Occipital lobe (tissue), 2 donors: Measurements from ENCODE around the gene CD82. TPM values are rescaled to one million over a fixed set of nuclear protein-coding genes. Genes with fewer than 3 reads are reported as not detected.

Experiments used
- DNase-seq: peaks from one replicate; lab custom pipeline; 2025; lab: John Stamatoyannopoulos, UW
- total RNA-seq: library from RNA; depleted of rRNA; stranded (reverse); fragments of >200 nt; gene quantifications from one replicate; pipeline ENCODE4 v1.2.3, GENCODE V29; 2014

Gene CD82
- total RNA-seq, 1 donor from 2014 or later = 8.3 TPM

DNA sequence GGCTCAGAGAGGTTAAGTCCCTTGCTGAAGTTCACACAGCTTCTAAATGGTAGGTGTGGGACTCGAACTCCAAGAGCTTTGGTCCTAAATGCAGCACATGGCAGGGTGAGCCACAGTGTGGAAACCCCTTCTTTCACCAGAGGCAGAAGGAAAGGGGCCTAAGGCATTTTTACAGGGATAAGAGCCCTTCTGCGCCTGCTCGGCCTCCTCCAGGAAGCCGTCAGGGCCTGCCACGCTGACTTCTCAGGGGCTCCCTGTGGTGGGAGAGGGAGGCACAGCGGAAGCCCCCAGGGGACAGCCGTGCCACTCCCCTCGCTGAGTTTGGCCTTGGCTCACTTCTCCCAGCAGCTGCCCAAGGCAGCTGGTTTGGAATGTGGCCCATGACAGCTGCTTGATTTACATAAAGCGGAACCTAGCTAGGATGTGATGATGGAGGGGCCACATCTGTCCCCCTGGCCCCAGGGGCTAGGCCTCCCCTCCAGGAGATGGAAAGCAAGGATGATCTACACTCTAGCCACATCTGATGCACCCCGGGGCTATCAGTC, 35.4 kb downstream of the CD82 start:
- no peak for DNase-seq

GRCh38 chr11:44601471-44602370, 36.3 kb downstream of the CD82 start:
- DNase-seq = no peak

DNA sequence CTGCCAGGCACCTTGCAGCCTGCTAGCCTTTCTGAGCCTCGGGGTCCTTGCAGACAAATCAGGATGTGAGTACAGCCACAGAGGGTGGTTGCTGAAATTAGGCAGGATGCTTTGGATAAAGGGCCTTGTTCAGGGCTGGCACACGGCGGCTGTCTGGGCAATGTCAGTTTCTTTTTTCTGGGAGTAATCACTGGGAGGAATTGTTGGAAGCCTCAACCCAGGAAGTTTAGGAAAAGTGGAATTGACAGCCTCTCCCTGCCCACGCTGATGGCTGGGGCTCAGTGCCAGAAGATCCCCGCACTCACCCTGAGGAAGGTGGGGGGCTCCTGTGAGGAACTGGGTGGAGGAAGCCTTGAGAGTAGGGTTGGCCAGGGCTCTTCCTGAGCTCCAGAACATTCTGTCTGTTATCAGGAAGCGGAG, 37.4 kb downstream of the CD82 start:
- DNase-seq = no peak

DNA sequence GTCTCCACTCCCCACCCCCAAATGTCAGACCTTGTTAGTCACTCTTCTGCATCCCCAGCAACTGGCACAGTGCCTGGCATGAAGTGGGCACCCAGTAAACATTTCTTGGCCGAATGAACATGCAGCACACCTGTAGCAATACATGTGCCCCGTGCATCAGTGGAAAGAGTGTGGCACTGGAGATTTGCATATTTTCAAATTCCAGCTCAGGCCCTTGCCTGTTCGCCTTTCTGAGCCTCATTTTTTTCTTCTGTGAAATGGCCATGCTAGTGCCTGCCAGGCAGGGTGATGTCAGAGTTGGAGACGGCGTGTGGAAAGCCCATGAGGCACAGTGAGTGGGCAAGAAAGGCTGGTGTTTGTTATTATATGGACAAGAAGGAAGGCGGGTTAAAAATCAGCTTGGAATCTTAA, 38.7 kb downstream of the CD82 start:
- no peak for DNase-seq

DNA sequence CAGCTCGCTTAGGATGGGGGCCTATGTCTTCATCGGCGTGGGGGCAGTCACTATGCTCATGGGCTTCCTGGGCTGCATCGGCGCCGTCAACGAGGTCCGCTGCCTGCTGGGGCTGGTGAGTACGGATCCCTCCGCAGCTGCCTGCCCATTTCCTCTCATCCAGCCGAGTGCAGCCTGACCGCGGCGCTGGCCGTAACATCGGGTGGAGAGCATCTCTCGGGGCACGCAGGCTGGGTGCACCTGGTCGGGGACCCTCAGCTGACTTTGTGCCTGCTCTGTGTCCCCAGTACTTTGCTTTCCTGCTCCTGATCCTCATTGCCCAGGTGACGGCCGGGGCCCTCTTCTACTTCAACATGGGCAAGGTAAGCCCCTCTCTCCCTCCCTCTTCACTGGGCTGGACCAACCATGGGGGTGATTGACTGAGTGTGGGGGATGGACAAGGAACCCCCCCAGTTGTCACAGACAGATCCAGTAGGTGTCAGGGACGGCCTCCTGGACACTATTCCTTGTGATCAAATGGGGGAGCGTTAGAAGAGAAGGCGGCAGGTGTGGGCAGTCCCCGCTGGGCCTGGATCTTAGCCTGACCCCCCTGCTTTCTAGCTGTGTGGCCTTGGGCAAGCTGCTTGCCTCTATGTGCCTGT, 39.7 kb downstream of the CD82 start:
- no peak for DNase-seq

- no peak for DNase-seq
These were observed 40.5 kb downstream of the CD82 start for GRCh38 chr11:44605965-44606364.

DNA sequence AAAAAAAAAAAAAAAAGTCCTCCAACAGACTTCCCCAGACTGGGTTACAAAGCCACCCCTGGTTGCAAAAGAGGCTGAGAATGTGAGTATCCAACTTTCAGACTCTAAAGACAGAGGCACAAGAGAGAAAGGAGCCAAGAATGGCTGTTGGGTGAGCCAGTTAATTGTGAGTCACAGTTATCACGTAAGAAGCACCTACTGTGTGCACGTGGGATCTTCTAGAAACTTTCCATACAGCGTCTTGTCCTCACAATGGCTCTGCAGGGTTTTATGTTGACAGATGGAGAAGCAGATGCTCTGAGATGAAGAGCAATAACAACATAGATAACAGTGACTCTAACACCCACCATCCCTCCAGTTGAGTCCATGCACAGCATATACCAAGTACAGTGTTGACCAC, 41.0 kb downstream of the CD82 start:
- no peak for DNase-seq

DNA sequence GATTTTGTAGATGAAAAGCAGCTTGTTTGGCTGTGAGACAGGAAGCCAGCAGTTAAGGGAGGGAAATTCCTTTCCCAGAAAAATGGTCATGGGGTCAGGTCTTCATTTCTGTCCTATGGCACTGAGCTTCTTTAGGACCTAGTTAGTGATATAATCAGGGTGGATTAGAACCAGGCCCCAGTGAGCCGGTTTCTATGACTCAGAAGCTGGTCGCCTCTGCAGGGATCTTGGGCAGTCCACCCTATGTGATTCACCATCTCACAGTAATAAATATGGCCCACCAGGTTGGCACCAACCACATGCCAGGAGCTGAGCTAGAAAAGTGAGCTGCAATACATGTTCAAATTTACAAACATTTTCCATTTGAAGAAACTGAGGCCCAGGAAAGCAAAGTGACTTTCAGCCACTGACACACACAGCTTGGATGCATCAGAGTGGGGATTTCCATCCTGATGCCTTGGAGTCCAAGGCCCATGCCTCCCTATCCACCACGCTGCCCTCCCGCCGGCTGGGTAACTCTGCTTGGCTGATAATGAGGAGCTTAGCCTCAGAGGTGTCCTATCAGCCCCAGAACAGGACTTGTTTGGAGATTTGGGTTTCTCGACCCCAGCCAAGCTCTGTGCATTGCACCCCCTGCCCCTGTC, 42.0 kb downstream of the CD82 start:
- DNase-seq = no peak

- no peak for DNase-seq
These were observed 42.5 kb downstream of the CD82 start for GRCh38 chr11:44607987-44608386.

DNA sequence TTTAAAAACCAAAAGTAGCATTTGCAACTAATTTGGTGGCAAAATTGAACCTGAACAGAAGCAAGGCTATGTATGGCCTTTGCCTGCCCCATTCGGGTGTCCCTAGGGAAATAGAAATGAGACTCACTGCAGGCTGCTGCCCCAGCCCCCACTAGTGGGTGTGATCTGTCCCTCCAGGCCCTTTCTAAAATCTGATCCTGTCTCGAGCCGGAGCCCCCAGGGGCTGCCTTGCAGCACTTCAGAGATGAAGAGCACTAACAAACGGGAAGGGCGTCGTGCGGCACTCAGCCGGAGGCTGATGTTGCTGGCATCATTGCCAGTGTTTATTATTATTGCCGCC, 43.2 kb downstream of the CD82 start:
- DNase-seq = no peak

- no peak for DNase-seq
These were observed 43.7 kb downstream of the CD82 start for GRCh38 chr11:44608991-44609782.

DNA sequence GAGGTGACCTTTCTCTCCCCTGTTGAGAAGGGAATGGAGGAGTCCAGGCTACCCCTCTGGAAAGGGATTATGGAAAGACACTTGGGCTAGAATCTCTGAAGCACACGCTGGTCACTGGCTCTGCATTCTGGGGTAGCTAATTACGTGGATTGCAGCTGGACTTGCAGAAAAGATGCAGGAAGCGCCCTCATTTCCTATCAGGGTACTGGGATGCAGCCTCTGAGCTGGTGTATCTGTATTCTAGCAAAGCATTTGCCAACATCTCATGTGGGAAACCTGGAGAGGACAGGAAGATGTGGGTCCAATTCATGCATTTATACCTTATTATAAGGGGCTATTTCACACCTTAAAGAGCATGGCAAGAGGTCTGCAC, 44.3 kb downstream of the CD82 start:
- DNase-seq = no peak

DNA sequence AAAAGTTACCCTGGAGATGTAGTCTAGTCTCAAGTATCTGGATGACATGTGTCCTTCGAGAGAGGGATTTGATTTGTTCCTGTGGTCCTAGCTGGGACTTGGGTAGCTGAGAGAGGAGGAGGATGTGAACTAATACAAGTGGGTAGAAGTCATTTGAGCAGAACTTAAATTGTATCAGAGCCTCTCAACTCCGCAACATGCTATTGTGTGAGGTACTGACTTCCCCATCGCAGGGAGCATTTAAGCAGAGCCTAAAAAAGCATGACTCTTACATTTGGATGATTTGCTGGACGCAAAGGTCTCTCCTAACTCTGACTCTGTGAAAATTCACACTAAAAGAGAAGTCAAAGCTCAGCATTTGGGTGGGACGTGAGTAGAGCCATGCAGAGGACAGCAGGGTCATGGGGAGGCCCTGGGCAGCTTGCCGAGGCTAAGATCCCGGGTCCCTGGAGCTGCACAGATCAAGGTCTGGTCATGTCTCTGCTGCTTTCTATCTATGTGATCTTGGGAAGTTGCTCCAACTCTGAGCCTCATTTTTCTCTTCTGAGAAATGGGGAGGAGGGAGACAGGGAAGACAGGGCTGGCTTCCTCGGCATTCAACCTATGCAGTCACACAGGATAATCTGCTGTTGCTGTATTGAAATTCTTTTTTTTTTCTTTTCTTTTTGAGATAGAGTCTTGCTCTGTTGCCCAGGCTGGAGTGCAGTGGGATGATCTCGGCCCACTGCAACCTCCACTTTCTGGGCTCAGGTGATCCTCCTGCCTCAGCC, 44.9 kb downstream of the CD82 start:
- no peak for DNase-seq

- no peak for DNase-seq
These were observed 45.6 kb downstream of the CD82 start for GRCh38 chr11:44611088-44611487.

DNA sequence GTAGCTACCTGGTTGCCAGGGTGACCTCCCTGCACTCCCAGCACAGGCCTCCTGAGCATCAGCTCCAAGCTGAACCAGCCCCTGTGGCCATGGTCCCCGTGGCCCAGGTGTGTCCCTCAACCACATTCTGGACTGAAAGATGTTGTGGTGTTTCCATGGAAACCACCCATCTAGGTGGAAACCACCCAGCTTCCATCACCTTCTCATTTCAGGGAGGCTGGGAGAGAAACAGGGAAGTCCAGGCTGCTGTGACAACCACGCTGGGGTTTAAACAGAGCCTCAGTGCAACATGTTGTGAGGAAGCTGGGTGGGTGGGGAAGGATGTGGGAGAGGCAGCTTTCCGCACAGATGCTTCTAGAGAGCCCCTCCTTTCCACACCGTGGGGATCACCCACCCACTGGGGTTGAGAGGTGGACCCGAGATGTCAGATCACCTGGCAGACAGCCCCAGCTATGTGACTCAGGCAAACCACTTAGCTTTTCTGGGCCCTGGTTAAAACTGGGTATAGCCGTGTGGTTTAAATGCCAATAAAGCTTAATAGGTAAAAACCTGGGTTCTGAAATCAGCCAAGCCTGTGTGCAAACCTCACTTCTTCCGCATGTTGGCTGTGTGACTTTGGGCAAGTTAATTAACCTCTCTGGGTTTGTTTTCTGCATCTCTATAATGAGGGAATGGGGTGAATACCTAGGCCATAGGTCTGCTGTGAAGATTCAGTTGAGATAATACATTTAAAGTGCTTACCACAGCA, 46.4 kb downstream of the CD82 start:
- DNase-seq = no peak

DNA sequence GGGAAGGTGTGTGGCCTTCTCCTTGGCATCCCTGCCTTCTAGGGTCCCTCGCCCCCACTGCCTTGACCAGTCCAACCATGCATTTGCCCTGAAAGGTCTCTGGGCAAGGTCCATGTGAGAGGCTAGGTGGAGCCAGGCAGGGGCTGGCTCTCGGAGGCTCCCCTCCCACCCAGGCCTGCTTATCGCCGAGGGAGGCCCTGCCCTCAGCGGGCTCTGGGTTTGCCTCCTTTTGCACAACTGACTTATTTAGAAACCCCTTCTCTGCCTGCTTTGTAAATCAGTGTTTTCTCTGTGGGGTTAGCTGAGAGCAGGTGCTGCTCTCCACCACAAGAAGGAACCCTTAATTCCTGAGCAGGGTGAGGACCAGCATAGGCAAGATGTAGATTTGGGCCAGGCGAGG, 47.7 kb downstream of the CD82 start:
- DNase-seq = no peak

GRCh38 chr11:44614281-44614775, 48.9 kb downstream of the CD82 start:
- DNase-seq = no peak

GRCh38 chr11:44615041-44615755, 49.7 kb downstream of the CD82 start:
- no peak for DNase-seq
